ENCODE measurements around the gene AJM1. TPM values are rescaled to one million over a fixed set of nuclear protein-coding genes. Genes with fewer than 3 reads are reported as not detected.
"Not testable (repeated sequence)": the region's sequence is repeated elsewhere in the genome, so short reads cannot be mapped to it uniquely, and the experiment has no call there.

Gene AJM1
- total RNA-seq, 3 donors from 2014 or later, result 7.4 to 21.6 (median 16.4) TPM

GRCh38 chr9:136838314-136839228, 3.7 kb upstream of the AJM1 start:
- ATAC-seq (no peak), DNase-seq (peak in 1 of 3 donors; percentile 46)
- Histone ChIP-seq H3K4me1 (ENCODE audit: low read depth) (peaks cover 38% of the 10 kb centered on the region), H3K9me3 (no peaks in the 10 kb centered on the region), H3K4me3 (no peak overlapping the region), H3K36me3 (ENCODE audit: low read depth) (no peaks in the 10 kb centered on the region)
- TF ChIP-seq CTCF (IDR thresholded peaks at IDR 0.05), result no peak
- intact Hi-C loops (cut with DNase I, micrococcal nuclease), result no loop called here

GRCh38 chr9:136839229-136840139, 2.8 kb upstream of the AJM1 start:
- DNase-seq (peak in 1 of 3 donors; percentile 55), ATAC-seq (no peak)
- Histone ChIP-seq H3K36me3 (ENCODE audit: low read depth) (no peaks in the 10 kb centered on the region), H3K9me3 (no peaks in the 10 kb centered on the region), H3K4me3 (no peak overlapping the region), H3K4me1 (ENCODE audit: low read depth) (peaks cover 44% of the 10 kb centered on the region)
- no peak for TF ChIP-seq CTCF (IDR thresholded peaks at IDR 0.05)
- intact Hi-C loops (cut with DNase I, micrococcal nuclease), result no loop called here

GRCh38 chr9:136840140-136840876, 2.0 kb upstream of the AJM1 start:
- TF ChIP-seq CTCF (IDR thresholded peaks at IDR 0.05), result no peak
- ATAC-seq, result peak; percentile 29
- peak in 2 of 3 donors; percentile 54 to 68 for DNase-seq
- H3K4me3 ChIP-seq, result no peak overlapping the region
- H3K9me3 ChIP-seq, result no peaks in the 10 kb centered on the region
- H3K36me3 ChIP-seq (ENCODE audit: low read depth), result no peaks in the 10 kb centered on the region
- H3K4me1 ChIP-seq (ENCODE audit: low read depth), result peaks cover 44% of the 10 kb centered on the region
- intact Hi-C loops (cut with DNase I, micrococcal nuclease), result no loop called here

GRCh38 chr9:136840877-136841645, 1.2 kb upstream of the AJM1 start:
- DNase-seq, result peak; percentile 81 to 91 (median 88)
- H3K4me1 ChIP-seq (ENCODE audit: low read depth), result peaks cover 44% of the 10 kb centered on the region

GRCh38 chr9:136841646-136842379, 465 bp upstream of the AJM1 start:
- H3K36me3 ChIP-seq (ENCODE audit: low read depth); H3K9me3 ChIP-seq; H3K4me3 ChIP-seq; intact Hi-C loops (cut with DNase I, micrococcal nuclease): not testable (repeated sequence)
- ATAC-seq, result peak; percentile 34
- peaks cover 44% of the 10 kb centered on the region for H3K4me1 ChIP-seq (ENCODE audit: low read depth)
- peak; percentile 61 to 78 (median 75) for DNase-seq

More at GRCh38 chr9:136840877-136841645, 1.2 kb upstream of the AJM1 start:
- intact Hi-C loops (cut with DNase I, micrococcal nuclease), result no loop called here
- Histone ChIP-seq H3K9me3 (no peaks in the 10 kb centered on the region), H3K36me3 (ENCODE audit: low read depth) (no peaks in the 10 kb centered on the region), H3K4me3 (no peak overlapping the region)
- ATAC-seq, result peak; percentile 70
- no peak for TF ChIP-seq CTCF (IDR thresholded peaks at IDR 0.05)

GRCh38 chr9:136843159-136843800, 1.0 kb downstream of the AJM1 start:
- DNase-seq, result peak in 1 of 3 donors; percentile 48
- intact Hi-C loops (cut with DNase I, micrococcal nuclease); H3K9me3 ChIP-seq; ATAC-seq; H3K36me3 ChIP-seq (ENCODE audit: low read depth); H3K4me3 ChIP-seq: not testable (repeated sequence)
- peaks cover 47% of the 10 kb centered on the region for H3K4me1 ChIP-seq (ENCODE audit: low read depth)

Data from mucosa of descending colon (tissue), 3 donors.